BJ (cell line): ENCODE data around the gene ANKS1A. TPM values are rescaled to one million over a fixed set of nuclear protein-coding genes. Genes with fewer than 3 reads are reported as not detected.

ENCODE experiments used
- CTCF ChIA-PET: fragments of 350-600 bp; formaldehyde crosslinking; extraction: SDS; loops from one replicate; lab custom pipeline; 2021; ENCODE audit warnings: antibody characterized with exemption, inconsistent platforms; lab: Yijun Ruan, JAX
- POLR2A ChIA-PET: fragments of 300-600 bp; sonication (Branson Sonifier 250); formaldehyde crosslinking; extraction: SDS; loops from one replicate; lab custom pipeline; 2021; ENCODE audit warnings: antibody characterized with exemption; lab: Charles Lee
- DNase-seq: peaks from one replicate; pipeline ENCODE4 v3.0.0-alpha.2; 2011; ENCODE audit warnings: low read depth
- H3K27me3 ChIP-seq: 2 replicates; pipeline ENCODE4 v1.6.0; 2011; ENCODE audit warnings: low read length; ENCODE audit not compliant: control insufficient read depth, insufficient read depth
- H3K36me3 ChIP-seq: 2 replicates; pipeline ENCODE4 v1.5.1; 2011; ENCODE audit warnings: low read length; ENCODE audit not compliant: control insufficient read depth, insufficient read depth
- H3K4me3 ChIP-seq: 2 replicates; pipeline ENCODE4 v1.5.1; 2011; ENCODE audit warnings: low read depth, mild to moderate bottlenecking, control low read depth, low read length
- CTCF ChIP-seq: IDR thresholded peaks from 2 replicates; pipeline ENCODE4 v1.5.1; 2011; ENCODE audit warnings: low read depth, mild to moderate bottlenecking, control low read depth, inconsistent platforms, low read length, moderate library complexity; ENCODE audit not compliant: insufficient read depth
- polyA plus RNA-seq: library from polyadenylated mRNA; depleted of rRNA; stranded (reverse); fragments of >200 nt; gene quantifications from 2 replicates; pipeline ENCODE4 v1.2.3, GENCODE V29; 2011

ANKS1A gene
- polyA plus RNA-seq, 1 experiment, result 4.2 TPM

- DNase-seq, result peak; percentile 19
- Histone ChIP-seq H3K4me3 (no peak overlapping the region), H3K27me3 (no peaks in the 10 kb centered on the region), H3K36me3 (no peaks in the 10 kb centered on the region; the same call in 1 of the 2 replicates)
- TF ChIP-seq CTCF, result no peak
- CTCF ChIA-PET, result interaction anchor here (0.8 to 1.9 kb wide), 7 partner anchors 12 to 226 kb away, joined by 3 to 5 read pairs (median 3); no protein-coding TSS in a partner anchor
- POLR2A ChIA-PET, result interaction anchor here (0.6 kb wide), 1 partner anchor 192 kb away, joined by 15 read pairs; no protein-coding TSS in a partner anchor
Observed at GRCh38 chr6:35014786-35015185, 125.7 kb downstream of the ANKS1A start.

GRCh38 chr6:35015476-35015875, 126.4 kb downstream of the ANKS1A start:
- TF ChIP-seq CTCF, result no peak
- DNase-seq, result no peak
- Histone ChIP-seq H3K4me3 (no peak overlapping the region), H3K36me3 (no peaks in the 10 kb centered on the region; the same call in 1 of the 2 replicates), H3K27me3 (no peaks in the 10 kb centered on the region)
- ChIA-PET POLR2A (no interaction called here), CTCF (interaction anchor here (1.0 to 1.9 kb wide), 3 partner anchors 11 to 124 kb away, joined by 3 to 5 read pairs (median 4); no protein-coding TSS in a partner anchor)

- Histone ChIP-seq H3K4me3 (no peak overlapping the region), H3K36me3 (no peaks in the 10 kb centered on the region; the same call in 1 of the 2 replicates), H3K27me3 (no peaks in the 10 kb centered on the region)
- POLR2A ChIA-PET, result no interaction called here
- CTCF ChIA-PET, result interaction anchor here (1.9 kb wide), 1 partner anchor 124 kb away, joined by 5 read pairs; no protein-coding TSS in a partner anchor
- no peak for TF ChIP-seq CTCF
- no peak for DNase-seq
Observed at GRCh38 chr6:35015996-35016395, 126.9 kb downstream of the ANKS1A start.

GRCh38 chr6:35016502-35017321, 127.7 kb downstream of the ANKS1A start:
- ChIA-PET CTCF (interaction anchor here (1.9 kb wide), 1 partner anchor 123 kb away, joined by 5 read pairs; no protein-coding TSS in a partner anchor), POLR2A (no interaction called here)
- peak; percentile 26 for DNase-seq
- no peak for TF ChIP-seq CTCF
- no peaks in the 10 kb centered on the region for H3K27me3 ChIP-seq
- no peaks in the 10 kb centered on the region; the same call in 1 of the 2 replicates for H3K36me3 ChIP-seq
- H3K4me3 ChIP-seq, result peak overlapping the region; percentile 15

- POLR2A ChIA-PET, result no interaction called here
- Histone ChIP-seq H3K36me3 (no peaks in the 10 kb centered on the region; the same call in 1 of the 2 replicates), H3K4me3 (peak overlapping the region; percentile 15), H3K27me3 (no peaks in the 10 kb centered on the region)
- TF ChIP-seq CTCF, result no peak
- no peak for DNase-seq
- CTCF ChIA-PET, result no interaction called here
Observed at GRCh38 chr6:35017411-35018181, 128.5 kb downstream of the ANKS1A start.
